Left hindlimb (tissue), 1 donor: ENCODE data around the gene IFT25.

Source experiments
- DNase-seq: peaks from one replicate; pipeline ENCODE4 v3.0.0-alpha.2; 2018

Gene IFT25

DNA sequence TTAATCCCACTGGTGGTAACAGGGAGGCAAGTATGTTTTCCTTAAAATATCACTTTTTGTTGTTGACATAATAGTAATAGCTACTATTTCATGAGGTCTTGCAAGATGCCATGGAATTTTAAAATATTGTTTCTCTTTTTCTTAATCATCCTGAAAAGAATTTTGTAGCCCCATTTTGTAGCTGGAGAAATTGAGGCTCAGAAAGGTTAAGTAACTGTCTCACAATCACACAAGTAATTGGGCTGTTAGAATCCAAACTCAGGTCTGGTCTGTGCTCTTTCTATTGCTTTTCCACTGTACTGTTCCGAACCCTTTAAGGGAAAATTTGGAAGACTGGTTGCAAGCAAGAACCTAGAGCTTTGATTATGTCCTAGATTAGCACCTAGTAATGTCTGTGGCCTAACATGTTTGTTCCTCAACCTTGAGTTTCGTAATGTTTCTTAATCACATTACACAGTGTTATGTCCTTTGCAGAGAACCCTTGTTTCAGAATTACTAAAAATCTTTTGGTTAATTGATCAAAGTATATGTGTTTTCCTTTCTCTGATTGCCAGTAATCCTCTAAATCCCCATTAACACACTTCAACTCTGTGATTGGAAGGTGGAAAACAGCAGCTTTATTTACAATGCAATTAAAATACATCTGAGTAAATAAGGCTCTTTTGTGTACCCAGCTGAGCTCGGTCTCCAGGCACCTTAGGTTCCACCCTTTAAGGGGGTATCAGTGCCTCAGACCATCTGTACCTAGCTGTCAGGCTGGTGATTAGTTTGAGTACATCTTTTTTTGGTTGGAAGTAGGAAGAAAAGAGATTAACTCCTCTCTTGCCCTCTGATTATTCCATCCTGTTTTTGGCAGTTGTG, 11.0 kb upstream of the IFT25 start:
- no peak for DNase-seq

DNA sequence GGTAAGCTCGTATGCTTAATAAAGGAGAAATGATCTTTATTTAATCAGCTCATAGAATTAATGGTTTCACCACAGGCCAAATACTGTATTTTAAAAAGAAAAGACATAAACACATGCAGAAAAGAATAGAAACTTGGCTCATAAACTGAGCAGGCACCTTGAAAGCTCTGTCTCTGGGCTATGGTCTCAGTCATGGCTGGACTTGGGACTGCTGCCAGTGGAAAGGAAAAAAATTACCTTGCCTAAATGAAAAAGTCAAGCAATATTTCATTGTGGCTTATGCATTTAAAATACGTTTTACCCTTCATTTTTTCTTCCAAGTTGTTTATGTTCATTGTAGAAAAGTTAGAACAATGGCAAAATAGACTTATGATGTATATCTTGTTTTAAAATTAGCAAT, 8.6 kb upstream of the IFT25 start:
- no peak for DNase-seq

DNA sequence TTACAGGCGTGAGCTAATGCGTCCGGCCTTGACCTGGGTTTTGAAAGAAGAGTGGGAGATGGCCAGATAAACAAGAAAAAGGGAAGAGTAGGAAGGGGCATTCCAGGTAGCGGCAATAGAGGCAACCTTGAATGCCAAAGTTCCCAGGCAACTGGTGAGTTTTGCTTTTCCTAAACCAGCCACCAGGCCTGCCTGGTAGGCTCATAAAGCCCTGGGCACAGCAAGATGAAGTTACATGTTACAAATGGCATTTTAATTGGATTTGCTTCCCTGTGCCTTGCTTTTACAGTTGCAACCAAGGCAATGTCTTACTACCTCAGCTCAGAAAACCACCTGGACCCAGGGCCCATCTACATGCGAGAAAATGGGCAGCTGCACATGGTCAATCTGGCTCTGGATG, 6.2 kb upstream of the IFT25 start:
- no peak for DNase-seq

DNA sequence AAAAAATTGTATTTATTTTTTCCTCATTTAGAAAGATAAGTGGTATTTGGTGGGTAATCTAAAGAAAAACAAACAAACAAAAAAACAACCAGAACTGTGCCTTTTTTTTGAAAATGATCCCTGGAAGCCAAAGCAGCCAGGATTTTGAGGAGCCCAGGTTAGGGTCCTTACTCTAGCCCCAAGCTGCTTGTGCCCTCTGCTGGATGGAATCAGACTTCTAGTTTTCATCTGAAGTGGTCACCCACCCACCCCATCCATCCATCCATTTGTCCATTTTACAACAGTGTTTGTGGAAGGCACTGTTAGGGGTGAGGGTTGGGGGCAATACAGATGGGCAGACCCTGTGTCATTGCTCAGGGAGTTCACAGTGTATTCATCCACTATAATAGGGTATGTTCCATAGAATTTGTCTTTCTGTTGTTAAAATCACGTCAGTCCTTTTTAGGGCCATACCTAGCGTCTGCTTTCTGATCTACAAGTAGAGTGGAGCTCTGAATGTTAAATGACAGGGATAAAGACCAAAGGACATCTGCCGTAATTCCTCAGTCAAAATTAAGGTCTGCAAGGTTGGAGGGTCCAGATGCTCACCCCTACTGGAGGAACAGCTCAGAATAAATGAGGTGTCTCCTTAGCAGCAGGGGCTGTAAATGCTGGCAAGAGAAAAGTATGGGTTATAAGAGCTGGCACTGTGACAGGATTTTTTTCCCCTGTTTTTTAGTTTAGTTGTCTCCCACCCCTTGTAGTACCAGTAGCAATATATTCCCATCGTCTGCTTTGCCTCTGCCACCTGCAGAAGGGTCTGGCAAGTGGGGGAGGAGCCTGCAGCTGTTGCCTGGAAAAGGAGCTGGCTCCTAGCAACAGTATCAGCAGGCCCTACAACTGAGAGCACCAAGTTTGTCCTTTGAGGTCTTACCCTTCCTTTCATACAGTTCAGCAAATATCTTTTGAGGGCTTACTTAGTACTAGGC, 3.8 kb upstream of the IFT25 start:
- DNase-seq, result no peak

DNA sequence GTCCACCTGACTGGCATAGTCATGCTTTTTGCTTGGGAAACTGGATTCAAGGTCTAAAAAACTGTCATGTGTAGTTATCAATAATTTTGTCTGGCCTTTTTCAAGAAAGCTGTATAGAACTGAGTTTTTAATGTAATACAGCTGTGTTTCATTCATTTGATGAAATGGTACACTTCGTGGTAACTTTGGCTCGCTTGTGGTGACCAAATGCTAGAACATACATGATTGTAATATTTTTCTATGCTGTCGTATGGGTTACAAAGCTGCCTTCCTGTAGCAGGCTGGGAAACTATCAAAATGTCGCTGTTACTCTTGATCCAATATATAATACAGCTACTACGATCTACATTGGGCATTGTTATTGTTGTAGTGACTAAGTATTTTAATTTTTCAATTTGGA, 2.8 kb upstream of the IFT25 start:
- no peak for DNase-seq

DNA sequence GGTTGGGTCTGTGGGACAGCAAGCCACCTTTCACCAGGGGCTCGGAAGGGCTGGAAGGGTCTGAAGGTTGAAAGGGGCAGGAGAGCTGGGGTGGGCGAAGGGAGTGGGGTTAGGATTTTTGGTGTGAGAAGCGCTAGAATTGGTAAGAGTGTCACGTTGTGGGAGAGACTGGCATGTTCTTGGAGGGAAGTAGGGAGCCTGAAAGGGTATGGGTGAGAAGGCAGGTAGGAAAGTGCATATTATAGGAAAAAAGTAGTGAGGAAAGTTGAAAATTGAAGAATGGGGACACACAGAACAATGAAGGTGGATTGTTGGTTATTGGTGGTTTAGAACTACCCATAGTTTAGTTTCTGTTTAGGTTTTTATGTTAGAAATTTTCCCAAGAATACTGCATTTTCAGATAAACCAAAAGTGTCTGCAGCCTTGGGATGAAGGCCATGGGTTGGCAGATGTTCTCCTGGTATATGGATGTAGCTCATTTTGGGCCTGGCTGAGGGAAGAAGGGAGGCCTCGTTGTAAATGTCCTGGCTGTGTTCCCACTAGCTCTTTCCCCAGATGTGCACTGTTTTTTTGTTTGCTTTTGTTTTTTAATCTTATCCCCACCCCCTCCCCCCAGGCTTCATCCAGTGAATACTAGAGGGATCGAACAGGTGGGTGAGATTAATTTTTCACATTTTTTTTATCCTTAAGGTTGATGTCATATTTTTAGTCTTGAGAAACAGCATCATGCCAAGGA, 1.8 kb upstream of the IFT25 start:
- DNase-seq, result no peak

DNA sequence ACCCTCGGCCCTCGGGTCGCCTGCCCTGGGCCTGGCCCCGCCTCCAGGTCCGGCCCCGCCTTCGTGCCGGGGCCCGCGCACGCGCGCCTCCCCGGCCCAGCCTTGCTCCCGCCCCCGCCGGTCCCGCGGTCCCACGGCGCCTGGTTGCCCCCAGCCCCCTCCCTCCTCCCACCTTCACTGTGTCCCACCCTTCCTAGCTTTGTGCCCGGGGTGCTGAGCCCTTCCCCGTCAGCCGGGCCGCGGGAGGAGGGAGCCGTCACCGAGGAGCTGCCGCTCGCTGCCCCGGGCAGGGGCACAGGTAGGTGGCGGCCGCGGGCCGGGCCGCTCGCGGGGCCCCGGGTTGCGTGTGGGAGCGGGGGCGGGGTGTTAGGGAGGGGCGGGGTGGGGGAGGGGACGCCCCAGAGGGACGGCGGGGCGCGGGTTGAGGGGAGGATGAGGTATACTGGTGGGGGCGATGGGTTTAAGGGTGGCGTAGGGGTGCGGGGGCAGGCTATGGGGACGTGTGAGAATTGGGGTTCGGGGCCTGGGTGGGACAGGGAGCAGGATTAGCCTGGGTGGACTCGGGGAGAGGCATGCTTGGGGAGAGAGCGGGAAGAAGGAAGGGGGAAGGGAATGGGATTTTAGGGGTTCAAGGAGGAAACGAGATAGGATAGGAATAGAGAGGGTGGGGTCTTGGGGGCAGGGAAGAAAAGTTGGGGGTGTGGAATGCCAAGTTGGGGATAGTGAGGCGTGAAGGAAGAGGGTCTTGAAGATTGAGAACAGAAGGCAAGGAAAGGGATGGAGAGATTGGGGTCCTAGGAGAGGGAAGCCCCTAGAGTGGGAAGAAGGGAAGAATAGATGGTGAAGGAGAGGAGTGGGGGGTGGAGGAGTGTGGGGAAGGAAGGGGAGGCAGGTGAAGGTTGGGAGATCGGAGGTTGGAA, 1.0 kb upstream of the IFT25 start, which contains the start of gene LRRC42:
Gene LRRC42 (plus strand): TSS at position 99 of the 920 bp plus-strand sequence. CDS start 5,650 bp downstream, outside the sequence.
- no peak for DNase-seq

DNA sequence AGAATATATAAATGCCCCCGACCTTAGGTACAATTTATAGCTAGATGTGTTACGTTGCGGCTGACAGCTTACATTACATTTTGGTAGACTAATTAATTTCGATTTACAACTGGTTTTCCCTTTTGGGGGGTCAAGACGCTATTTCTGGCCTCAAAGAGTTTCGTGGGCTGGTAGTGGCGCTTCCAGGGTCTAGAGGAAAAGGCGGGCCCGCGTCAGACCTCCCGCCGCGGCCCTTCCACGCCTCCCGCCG, 391 bp downstream of the IFT25 start:
- no peak for DNase-seq

DNA sequence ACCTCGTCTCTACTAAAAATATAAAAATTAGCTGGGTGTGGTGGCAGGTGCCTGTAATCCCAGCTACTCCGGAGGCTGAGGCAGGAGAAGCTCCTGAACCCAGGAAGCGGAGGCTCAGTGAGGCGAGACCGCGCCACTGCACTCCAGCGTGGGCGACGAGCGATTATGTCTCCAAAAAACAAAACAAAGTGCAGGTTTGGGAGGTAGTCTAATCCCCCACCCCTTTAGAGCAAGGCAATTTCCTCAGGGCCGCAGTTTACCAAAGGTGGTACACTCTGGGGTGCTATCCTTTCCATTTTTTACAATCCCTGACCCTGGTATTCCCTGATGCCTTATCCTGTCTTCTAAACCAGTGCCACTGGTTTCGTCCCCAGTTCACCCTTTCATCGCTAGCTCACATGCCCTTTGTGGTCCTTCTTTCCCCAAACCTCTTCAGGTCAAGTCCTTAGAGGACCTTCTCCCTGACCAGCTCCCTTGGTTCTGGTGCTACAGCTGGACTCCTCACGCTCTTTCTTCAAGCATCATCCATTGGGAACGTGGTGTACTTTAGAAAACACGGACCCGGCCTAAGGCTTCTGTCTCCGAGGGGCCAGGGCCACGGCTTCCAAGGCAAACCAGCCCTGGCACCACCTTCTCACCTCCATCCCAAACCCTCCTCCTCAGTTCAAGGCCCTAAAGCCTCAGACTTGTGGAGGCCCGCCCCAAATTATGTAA, 873 bp downstream of the IFT25 start:
- peak; percentile 36 for DNase-seq

DNA sequence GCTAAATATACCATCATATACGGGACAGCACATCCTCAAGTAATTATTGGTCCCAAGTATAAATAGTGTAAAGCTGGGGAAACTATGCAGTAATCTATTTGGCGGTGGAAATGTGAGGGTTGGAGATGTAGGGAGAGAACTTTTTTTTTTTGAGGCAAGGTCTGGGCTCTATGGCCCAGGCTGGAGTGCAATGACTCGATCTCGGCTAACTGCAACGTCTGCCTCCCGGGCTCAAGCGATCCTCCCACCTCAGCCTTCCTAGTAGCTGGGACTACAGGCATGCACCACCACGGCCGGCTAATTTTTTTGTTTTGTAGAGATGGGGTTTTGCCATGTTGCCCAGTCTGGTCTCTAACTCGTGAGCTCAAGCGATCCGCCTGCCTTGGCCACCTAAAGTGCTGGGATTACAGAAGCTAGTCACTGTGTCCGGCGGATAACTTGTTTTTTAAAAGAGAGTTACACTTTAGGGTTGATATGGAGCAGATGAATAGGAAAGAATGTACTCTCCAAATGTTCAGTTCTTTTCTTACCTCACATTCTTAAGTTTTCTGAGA, 1.9 kb downstream of the IFT25 start:
- no peak for DNase-seq

DNA sequence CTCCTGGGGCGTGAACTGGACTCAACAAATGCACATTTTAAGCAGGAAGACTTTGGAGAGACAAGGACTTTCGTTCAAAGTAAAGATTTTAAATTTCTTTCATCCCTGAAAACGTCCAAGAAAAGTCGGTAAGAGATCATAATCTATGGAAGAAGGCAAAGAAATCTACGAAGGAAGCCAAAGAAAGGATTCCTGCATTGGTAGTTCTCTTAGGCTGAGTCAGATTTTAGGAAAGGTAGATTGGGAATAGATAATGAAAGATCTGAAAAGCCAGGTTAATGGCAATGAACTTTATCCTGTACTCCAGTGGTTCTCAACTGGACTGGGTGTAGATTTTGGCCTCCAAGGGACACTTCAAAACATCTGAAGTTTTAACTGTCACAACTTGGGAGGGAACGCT, 2.4 kb downstream of the IFT25 start:
- DNase-seq, result no peak

DNA sequence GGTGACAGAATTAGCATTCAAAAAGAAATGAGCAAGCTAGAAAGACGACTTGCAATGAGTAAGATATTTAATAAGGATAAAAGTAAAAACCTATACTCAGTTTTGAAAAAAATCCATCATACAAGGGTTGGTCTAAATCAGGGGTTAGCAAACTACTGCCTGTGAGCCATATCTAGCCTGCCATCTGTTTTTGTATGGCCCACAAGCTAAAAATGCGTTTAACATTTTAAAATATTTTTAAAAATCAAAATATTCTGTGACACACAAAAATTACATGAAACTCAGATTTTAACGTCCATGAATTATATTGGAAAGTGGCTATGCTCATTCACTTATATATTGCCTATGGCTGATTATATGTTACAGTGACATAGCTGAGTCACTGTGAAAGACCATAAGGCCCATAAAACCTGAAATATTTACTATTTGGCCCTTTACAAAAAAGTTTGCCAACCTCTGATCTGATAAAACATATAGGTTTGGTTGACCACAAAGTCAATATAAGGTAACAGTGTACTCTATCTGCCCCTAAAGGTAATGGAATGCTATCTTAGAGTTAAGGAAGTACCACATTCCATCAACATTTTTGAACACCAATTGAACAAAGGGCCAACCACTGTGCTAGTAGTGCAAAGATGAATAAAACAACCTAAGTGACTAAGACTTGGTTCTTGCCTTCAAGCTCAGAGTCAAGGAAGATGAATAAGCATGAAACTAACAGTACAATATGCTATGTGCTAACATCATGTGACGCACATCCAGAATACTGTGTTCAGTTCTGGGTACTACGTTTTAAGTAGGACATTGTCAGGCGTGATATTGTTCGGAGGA, 3.2 kb downstream of the IFT25 start:
- no peak for DNase-seq

DNA sequence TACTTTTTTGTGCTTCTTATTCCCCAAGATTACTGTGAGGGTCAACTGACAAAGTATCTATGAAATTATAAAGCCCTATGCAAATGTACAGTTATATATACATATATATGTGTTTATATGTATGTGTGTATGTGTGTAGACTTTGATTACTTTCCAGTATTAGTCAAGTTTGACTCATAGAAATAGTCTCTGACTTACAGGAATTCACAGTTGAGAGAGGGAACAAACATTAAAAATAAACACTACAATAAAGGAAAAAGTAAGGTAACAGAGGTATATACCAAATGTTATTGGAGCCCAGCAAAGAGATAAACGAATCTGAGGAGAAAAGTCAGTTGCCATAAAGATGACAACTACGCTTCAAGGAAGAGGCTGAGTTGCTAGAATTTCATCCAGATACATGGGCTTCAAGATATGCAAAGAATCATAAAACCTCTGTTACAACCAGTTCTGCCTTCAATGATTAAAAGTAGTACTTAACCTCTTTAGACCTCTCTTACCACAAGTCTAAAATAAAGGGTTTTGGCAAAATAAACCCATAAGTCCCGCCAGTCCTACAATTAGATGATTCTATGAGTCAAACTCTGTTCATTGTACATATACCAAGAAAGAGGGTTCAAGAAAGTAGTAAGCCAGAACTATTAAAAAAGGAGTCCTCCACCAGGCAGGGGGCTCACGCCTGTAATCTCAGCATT, 7.2 kb downstream of the IFT25 start:
- no peak for DNase-seq

DNA sequence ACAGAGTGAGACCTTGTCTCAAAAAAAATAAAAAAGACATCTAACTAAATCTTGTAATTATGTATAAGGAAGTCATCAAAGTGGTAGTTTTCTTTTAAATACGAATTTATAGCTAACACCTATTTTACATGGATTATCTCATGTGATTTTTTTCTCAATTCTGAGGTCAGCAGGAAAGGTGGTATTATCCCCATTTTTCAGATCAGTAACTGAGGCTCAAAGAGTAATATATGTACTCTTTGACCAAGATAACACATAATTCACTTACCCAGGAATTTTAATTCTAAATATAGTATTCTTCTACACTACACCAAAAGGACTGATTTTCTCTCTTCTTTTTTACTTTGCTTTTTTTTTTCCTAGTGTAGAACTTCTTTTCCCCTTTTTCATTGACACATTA, 9.1 kb downstream of the IFT25 start:
- no peak for DNase-seq

DNA sequence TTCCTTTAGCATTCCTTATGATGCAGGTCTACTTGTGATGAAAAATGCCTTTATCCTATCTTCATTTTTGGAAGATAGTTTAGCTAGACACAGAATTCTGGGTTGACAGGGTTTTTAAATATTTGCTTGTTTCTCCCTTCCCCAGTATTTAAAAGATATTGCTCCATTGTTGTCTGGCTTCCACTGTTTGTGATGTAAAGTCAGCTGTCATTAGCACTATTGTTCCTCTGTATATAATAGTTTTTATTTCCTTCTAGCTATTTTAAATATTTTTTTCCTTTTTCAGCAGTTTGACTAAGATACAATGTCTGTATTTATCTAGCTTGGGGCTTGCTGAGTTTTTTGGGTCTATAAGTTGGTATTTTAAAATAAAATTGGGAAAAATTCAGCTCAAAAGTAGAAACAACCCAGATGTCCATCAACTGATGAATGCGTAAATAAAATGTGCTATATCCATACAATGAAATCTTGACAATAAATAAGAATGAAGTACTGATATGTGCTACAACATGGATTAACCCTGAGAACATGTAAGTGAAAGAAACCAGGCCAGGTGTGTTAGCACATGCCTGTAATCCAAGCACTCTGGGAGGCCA, 11.2 kb downstream of the IFT25 start:
- no peak for DNase-seq

DNA sequence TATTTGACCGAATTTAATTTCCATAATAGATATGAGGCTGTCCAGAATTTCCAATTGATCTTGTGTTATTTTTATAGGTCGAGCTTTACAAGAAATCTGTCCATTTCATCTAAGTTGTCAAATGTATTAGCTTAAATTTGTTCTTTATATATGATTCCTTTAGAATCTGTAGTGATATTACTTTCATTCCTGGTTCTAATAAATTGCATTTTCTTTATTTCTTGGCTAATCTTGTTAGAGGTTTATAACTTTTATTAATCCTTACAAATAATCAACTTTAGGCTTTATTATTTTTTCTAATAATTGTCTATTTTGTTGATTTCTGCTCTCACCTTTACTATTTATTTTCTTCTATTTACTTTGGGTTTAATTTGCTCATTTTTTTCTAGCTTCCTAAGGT, 14.0 kb downstream of the IFT25 start:
- DNase-seq, result no peak

DNA sequence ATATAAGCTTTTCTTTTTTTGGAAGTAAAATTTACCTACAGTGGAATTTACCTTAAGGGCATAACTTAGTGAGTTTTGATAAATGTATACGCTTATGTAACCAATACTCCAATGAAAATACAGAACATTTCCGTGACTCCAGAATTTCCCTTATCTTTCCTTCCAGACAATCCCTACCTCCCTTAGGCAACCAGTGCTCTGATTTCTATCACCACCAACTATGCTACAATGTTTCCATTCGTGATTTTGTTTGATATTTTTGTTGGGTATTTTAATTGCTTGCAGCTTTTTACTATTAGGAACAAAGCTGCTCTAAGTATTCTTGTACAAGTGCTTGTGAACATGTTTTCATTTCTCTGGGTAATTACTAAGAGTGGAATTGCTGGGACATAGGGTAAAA, 14.6 kb downstream of the IFT25 start:
- DNase-seq, result no peak

DNA sequence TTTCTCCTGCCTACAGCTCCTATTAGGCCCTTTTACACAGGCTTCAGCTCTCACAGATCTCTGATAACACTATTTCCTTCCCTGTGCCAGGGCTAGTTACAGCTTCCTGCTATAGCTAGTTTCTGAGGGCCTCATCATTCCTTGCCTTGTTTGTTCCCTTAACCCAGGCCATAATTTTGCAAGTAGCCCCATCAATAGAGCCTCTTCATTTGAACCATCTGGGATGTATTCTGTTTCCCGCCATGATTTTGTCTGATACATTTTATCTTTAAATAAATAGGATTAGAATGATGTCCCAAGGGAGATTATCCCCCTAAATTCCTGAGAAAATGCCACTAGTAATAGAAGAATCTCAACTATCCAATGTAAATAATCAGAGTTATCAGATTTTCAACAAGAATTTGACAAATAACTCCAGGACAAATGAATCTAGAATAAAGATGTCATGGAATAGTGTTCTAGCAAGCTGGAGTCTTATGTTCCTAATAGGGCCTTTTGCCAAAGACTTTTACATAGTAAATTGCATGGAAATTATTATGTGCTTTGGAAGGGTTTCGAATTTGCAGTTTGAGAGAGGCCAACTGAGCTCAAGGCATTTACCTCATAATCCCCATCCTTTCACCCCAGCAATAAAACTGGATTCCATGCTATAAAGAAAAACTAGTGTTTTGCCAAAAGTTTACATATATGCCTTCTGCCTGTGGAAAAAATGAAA, 16.1 kb downstream of the IFT25 start:
- DNase-seq, result no peak
